Hepatocyte (in vitro differentiated cells): ENCODE results near the gene TRHDE. TPM values are rescaled to one million over a fixed set of nuclear protein-coding genes. Genes with fewer than 3 reads are reported as not detected.
A peak's percentile ranks its signal among the peaks of the same experiment; 100 is the strongest.

ENCODE experiments used
- DNase-seq: peaks from one replicate; pipeline ENCODE4 v3.0.0-alpha.2; 2016; ENCODE audit warnings: low spot score
- H2AFZ ChIP-seq: fragments of 200-600 bp; sonication (generic); 2 replicates; pipeline ENCODE4 v1.6.0; 2016; ENCODE audit warnings: antibody characterized with exemption, mild to moderate bottlenecking
- H3K27ac ChIP-seq: fragments of 200-600 bp; sonication (generic); 2 replicates; pipeline ENCODE4 v1.5.1; 2016; ENCODE audit warnings: mild to moderate bottlenecking
- H3K27me3 ChIP-seq: fragments of 200-600 bp; sonication (generic); 2 replicates; pipeline ENCODE4 v1.6.1; 2016
- H3K36me3 ChIP-seq: fragments of 200-600 bp; sonication (generic); replicated peaks from 2 replicates; pipeline ENCODE4 v1.5.1; 2016; ENCODE audit warnings: low read depth; ENCODE audit not compliant: insufficient read depth
- H3K4me1 ChIP-seq: fragments of 200-600 bp; sonication (generic); 2 replicates; pipeline ENCODE4 v1.5.1; 2016; ENCODE audit warnings: mild to moderate bottlenecking, moderate library complexity; ENCODE audit not compliant: insufficient read depth
- H3K4me2 ChIP-seq: fragments of 200-600 bp; sonication (generic); 2 replicates; pipeline ENCODE4 v1.6.0; 2016
- H3K4me3 ChIP-seq: fragments of 200-600 bp; sonication (generic); 2 replicates; pipeline ENCODE4 v1.5.1; 2016; ENCODE audit warnings: mild to moderate bottlenecking
- H3K79me2 ChIP-seq: fragments of 200-600 bp; sonication (generic); 2 replicates; pipeline ENCODE4 v1.6.0; 2017; ENCODE audit warnings: mild to moderate bottlenecking
- H3K9me2 ChIP-seq: fragments of 200-600 bp; sonication (generic); replicated peaks from 2 replicates; pipeline ENCODE4 v1.6.0; 2017; ENCODE audit warnings: mild to moderate bottlenecking; ENCODE audit not compliant: insufficient read depth
- H3K9me3 ChIP-seq: fragments of 200-600 bp; sonication (generic); 2 replicates; pipeline ENCODE4 v1.5.1; 2016; ENCODE audit warnings: low read depth, mild to moderate bottlenecking
- H4K20me1 ChIP-seq: fragments of 200-600 bp; sonication (generic); 2 replicates; pipeline ENCODE4 v1.6.0; 2016; ENCODE audit warnings: mild to moderate bottlenecking; ENCODE audit not compliant: insufficient read depth, poor library complexity, severe bottlenecking
- CTCF ChIP-seq: fragments of 200-600 bp; sonication (generic); IDR thresholded peaks from 2 replicates; pipeline ENCODE4 v1.5.1; 2016; ENCODE audit warnings: antibody characterized with exemption, mild to moderate bottlenecking; ENCODE audit not compliant: poor library complexity
- EZH2 ChIP-seq: fragments of 200-600 bp; sonication (generic); IDR thresholded peaks from 2 replicates; pipeline ENCODE4 v1.6.1; 2016; ENCODE audit warnings: antibody characterized with exemption, mild to moderate bottlenecking, borderline replicate concordance
- EZH2phosphoT487 ChIP-seq: fragments of 200-600 bp; sonication (generic); IDR thresholded peaks from one replicate; pipeline ENCODE4 v1.6.1; 2018; ENCODE audit warnings: antibody characterized with exemption, mild to moderate bottlenecking, low read depth, moderate library complexity; ENCODE audit not compliant: unreplicated experiment, severe bottlenecking
- WGBS: methylation state at CpG from one replicate; pipeline ENCODE4 v1.1.6; 2016; ENCODE audit warnings: low lambda C conversion rate; ENCODE audit errors: missing lambda C conversion rate; 5-methylcytosine and 5-hydroxymethylcytosine counted together
- polyA plus RNA-seq: library from polyadenylated mRNA; unstranded; fragments of >200 nt; fragmentation: Nextera tagmentation; extraction: Ambion mirVana; gene quantifications from 2 replicates; pipeline ENCODE4 v1.2.1, GENCODE V29; 2016
- total RNA-seq: library from RNA; depleted of rRNA; stranded (reverse); fragments of >200 nt; gene quantifications from 2 replicates; pipeline ENCODE4 v1.2.3, GENCODE V29; 2014

Gene TRHDE
- total and polyA plus RNA-seq, 2 experiments from 2014 or later: 1.3 to 5.0 TPM

- H3K27ac ChIP-seq: no peak overlapping the region
- no peak overlapping the region for H3K4me3 ChIP-seq
- WGBS: 90% methylated on average over 2 of the region's 2 CpGs
- no peak for DNase-seq
- no peaks in the 10 kb centered on the region for H3K36me3 ChIP-seq
- H3K9me2 ChIP-seq: no peaks in the 10 kb centered on the region
- TF ChIP-seq EZH2phosphoT487 (no peak), CTCF (no peak), EZH2 (no peak)
- no peak overlapping the region for H3K4me2 ChIP-seq
- no peaks in the 10 kb centered on the region for H3K4me1 ChIP-seq
- no peaks in the 10 kb centered on the region for H3K9me3 ChIP-seq
- no peak overlapping the region for H2AFZ ChIP-seq
- no peaks in the 10 kb centered on the region for H4K20me1 ChIP-seq
- H3K27me3 ChIP-seq: no peaks in the 10 kb centered on the region
- no peaks in the 10 kb centered on the region for H3K79me2 ChIP-seq
Observed at GRCh38 chr12:72295744-72296143, 23.6 kb downstream of the TRHDE start.

GRCh38 chr12:72296389-72296788 lies 24.2 kb downstream of the TRHDE start:
- H3K9me3 ChIP-seq: no peaks in the 10 kb centered on the region

GRCh38 chr12:72297666-72298065 lies 25.5 kb downstream of the TRHDE start:
- Histone ChIP-seq H3K4me2 (no peak overlapping the region), H3K4me3 (no peak overlapping the region), H3K9me3 (no peaks in the 10 kb centered on the region), H3K4me1 (no peaks in the 10 kb centered on the region), H3K9me2 (no peaks in the 10 kb centered on the region), H3K79me2 (no peaks in the 10 kb centered on the region), H3K36me3 (no peaks in the 10 kb centered on the region), H3K27me3 (no peaks in the 10 kb centered on the region), H4K20me1 (no peaks in the 10 kb centered on the region), H3K27ac (no peak overlapping the region), H2AFZ (no peak overlapping the region)
- WGBS: 66% methylated on average over 3 of the region's 3 CpGs
- no peak for DNase-seq
- TF ChIP-seq EZH2phosphoT487: no peak
- TF ChIP-seq EZH2: no peak
- no peak for TF ChIP-seq CTCF

More at GRCh38 chr12:72296389-72296788, 24.2 kb downstream of the TRHDE start:
- WGBS: 49% methylated on average over 2 of the region's 2 CpGs
- no peaks in the 10 kb centered on the region for H3K4me1 ChIP-seq
- no peaks in the 10 kb centered on the region for H3K27me3 ChIP-seq
- no peaks in the 10 kb centered on the region for H4K20me1 ChIP-seq
- peak overlapping the region; percentile 39 for H3K27ac ChIP-seq
- peak; percentile 18 for DNase-seq
- no peak overlapping the region for H2AFZ ChIP-seq
- H3K9me2 ChIP-seq: no peaks in the 10 kb centered on the region
- no peak overlapping the region for H3K4me3 ChIP-seq
- H3K4me2 ChIP-seq: no peak overlapping the region
- no peak for TF ChIP-seq EZH2phosphoT487
- TF ChIP-seq EZH2: no peak
- H3K79me2 ChIP-seq: no peaks in the 10 kb centered on the region
- no peaks in the 10 kb centered on the region for H3K36me3 ChIP-seq

GRCh38 chr12:72300728-72301127 lies 28.6 kb downstream of the TRHDE start:
- 89% methylated on average over 3 of the region's 3 CpGs for WGBS
- Histone ChIP-seq H3K9me3 (no peaks in the 10 kb centered on the region), H3K27ac (no peak overlapping the region), H3K9me2 (no peaks in the 10 kb centered on the region), H4K20me1 (no peaks in the 10 kb centered on the region), H3K4me1 (no peaks in the 10 kb centered on the region), H3K79me2 (no peaks in the 10 kb centered on the region), H3K4me3 (no peak overlapping the region), H2AFZ (no peak overlapping the region), H3K27me3 (no peaks in the 10 kb centered on the region), H3K4me2 (no peak overlapping the region), H3K36me3 (no peaks in the 10 kb centered on the region)
- DNase-seq: no peak
- TF ChIP-seq CTCF (no peak), EZH2phosphoT487 (no peak), EZH2 (no peak)
